Body of pancreas (tissue), 4 donors: ENCODE measurements around the gene PRTG.

Experiments
- POLR2A ChIP-seq, 3 donors: fragments of 450-650 bp; IDR thresholded peaks; one replicate each; pipeline ENCODE4 v1.6.1; 2016; ENCODE audit warnings: antibody characterized with exemption in 3 of 3, mild to moderate bottlenecking in 2 of 3
- TF ChIP-seq, protein P1 (sequence below), 7 experiments: fragments of 450-650 bp in 4 of 7; fragments of 200-600 bp in 3 of 7; sonication (generic) in 3 of 7; IDR thresholded peaks; one replicate each; pipeline ENCODE4 v1.5.1; 2016 to 2019; ENCODE audit warnings: antibody characterized with exemption in 7 of 7

DNA sequence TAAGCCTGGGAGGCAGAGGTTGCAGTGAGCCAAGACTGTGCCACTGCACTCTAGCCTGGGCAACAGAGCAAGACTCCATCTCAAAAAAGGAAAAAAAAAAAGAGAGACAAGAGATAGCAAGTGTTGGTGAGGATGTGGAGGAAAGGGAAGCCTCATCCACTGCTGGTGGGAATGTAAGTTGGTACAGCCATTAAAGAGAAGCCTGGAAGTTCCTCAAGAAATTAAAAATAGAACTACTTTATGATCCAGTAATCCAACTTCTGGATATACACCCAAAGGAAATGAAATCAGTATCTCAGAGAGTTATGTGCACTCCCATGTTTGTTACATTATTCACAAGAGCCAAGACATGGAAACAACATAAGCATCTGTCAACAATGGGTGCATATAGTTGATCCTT lies 169.7 kb downstream of the PRTG start:
- TF ChIP-seq, protein P1, sequence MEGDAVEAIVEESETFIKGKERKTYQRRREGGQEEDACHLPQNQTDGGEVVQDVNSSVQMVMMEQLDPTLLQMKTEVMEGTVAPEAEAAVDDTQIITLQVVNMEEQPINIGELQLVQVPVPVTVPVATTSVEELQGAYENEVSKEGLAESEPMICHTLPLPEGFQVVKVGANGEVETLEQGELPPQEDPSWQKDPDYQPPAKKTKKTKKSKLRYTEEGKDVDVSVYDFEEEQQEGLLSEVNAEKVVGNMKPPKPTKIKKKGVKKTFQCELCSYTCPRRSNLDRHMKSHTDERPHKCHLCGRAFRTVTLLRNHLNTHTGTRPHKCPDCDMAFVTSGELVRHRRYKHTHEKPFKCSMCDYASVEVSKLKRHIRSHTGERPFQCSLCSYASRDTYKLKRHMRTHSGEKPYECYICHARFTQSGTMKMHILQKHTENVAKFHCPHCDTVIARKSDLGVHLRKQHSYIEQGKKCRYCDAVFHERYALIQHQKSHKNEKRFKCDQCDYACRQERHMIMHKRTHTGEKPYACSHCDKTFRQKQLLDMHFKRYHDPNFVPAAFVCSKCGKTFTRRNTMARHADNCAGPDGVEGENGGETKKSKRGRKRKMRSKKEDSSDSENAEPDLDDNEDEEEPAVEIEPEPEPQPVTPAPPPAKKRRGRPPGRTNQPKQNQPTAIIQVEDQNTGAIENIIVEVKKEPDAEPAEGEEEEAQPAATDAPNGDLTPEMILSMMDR (IDR thresholded peaks at IDR 0.05), result no peak
- TF ChIP-seq POLR2A (IDR thresholded peaks at IDR 0.05), result no peak
